ENCODE results near the gene HYPK.

- no peak for TF ChIP-seq EZH2 (IDR thresholded peaks at IDR 0.05; ENCODE audit: insufficient read depth, poor library complexity, severe bottlenecking)
- no peak for TF ChIP-seq EZH2phosphoT487 (IDR thresholded peaks at IDR 0.05; ENCODE audit: insufficient read depth, low read depth)
Measured at GRCh38 chr15:43777267-43777914, 23.0 kb upstream of the HYPK start.

All from GM23248 (cell line).